ENCODE measurements around the gene CDHR4.
"Not testable (repeated sequence)": the region's sequence is repeated elsewhere in the genome, so short reads cannot be mapped to it uniquely, and the experiment has no call there.

CDHR4 gene

DNA sequence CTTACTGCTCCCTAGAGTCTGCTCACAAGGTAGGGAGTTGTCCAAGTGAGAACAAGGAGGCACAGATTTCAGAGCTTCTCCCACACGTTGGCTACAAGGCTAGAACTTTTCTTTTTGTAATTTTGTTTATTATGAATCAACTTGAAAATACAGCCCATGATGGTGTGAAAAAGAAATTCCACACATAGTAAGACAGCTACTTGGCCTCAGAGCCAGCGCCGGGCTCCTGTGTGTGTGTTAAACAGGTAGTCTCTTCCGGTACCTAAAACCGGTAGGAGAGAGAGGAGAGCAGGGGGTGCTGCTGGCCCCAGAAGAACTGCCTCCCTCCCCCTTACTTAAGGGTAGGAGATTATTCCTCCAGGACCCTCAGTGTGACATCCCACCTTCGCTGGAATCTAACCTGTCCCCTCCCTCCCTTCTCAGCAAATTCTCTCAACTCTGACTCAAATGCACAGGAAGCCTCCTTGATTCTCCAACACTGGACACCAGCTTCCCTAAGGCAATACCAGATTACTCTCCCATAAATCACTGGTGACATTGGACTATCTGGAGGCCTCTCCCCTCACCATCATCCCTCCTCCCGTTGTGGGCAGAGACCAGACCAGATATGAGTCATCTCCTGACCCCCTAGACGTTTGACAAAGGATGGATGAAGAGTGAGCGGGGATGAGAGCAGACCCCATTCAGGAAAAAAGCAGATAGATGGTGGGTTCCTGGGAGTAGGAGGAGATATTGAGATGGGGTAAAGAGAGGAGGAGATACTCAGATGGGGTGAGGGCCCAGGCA lies 8.9 kb downstream of the CDHR4 start:
- no peaks in the 10 kb centered on the region for H3K9me3 ChIP-seq (ENCODE audit: control insufficient read depth in 5 of 5, low read length in 5 of 5)
- no peak overlapping the region for H3K9ac ChIP-seq (ENCODE audit: low read length in 5 of 5)
- H3K27ac ChIP-seq (ENCODE audit: low read depth, low read length), result no peak overlapping the region
- no peaks in the 10 kb centered on the region for H3K27me3 ChIP-seq (ENCODE audit: control insufficient read depth in 5 of 5, insufficient read depth in 4 of 5, low read length in 5 of 5)
- H3K4me3 ChIP-seq (ENCODE audit: low read depth in 1 of 5, low read length in 5 of 5), result no peak overlapping the region
- H3K36me3 ChIP-seq (ENCODE audit: control insufficient read depth in 5 of 5, insufficient read depth in 5 of 5, low read length in 5 of 5), result no peaks in the 10 kb centered on the region
- H3K4me1 ChIP-seq (ENCODE audit: control insufficient read depth in 5 of 5, insufficient read depth in 5 of 5, low read length in 5 of 5), result peaks cover 0 to 12% (median 8%) of the 10 kb centered on the region in 5 donors

GRCh38 chr3:49788056-49788455 lies 11.6 kb downstream of the CDHR4 start:
- Histone ChIP-seq H3K36me3 (ENCODE audit: control insufficient read depth in 5 of 5, insufficient read depth in 5 of 5, low read length in 5 of 5) (peaks cover 0 to under 1% (median 0%) of the 10 kb centered on the region in 5 donors), H3K9me3 (ENCODE audit: control insufficient read depth in 5 of 5, low read length in 5 of 5) (no peaks in the 10 kb centered on the region), H3K4me1 (ENCODE audit: control insufficient read depth in 5 of 5, insufficient read depth in 5 of 5, low read length in 5 of 5) (peaks cover 0 to 31% (median 23%) of the 10 kb centered on the region in 5 donors), H3K27ac (ENCODE audit: low read depth, low read length) (no peak overlapping the region), H3K9ac (ENCODE audit: low read length in 5 of 5) (no peak overlapping the region), H3K27me3 (ENCODE audit: control insufficient read depth in 5 of 5, insufficient read depth in 4 of 5, low read length in 5 of 5) (no peaks in the 10 kb centered on the region), H3K4me3 (ENCODE audit: low read depth in 1 of 5, low read length in 5 of 5) (no peak overlapping the region)

DNA sequence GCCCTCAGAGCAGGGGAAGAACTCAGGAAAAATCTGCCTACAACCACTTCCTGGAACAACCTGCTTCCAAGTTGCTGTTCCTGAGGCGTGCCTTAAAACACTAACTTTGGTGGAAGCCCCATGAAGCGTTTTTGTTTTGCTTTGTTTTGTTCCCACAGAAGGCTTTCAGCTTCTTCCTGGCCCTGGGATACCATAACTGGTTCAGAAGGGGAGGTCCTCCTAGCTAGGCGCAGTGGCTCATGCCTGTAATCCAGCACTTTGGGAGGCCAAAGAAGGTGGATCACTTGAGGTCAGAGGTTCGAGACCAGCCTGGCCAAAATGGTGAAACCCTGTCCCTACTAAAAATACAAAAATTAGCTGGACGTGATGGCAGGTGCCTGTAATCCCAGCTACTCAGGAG lies 12.1 kb downstream of the CDHR4 start:
- peak overlapping the region; percentile 94 for H3K27ac ChIP-seq (ENCODE audit: low read depth, low read length)
- peaks cover 0 to 31% (median 23%) of the 10 kb centered on the region in 5 donors for H3K4me1 ChIP-seq (ENCODE audit: control insufficient read depth in 5 of 5, insufficient read depth in 5 of 5, low read length in 5 of 5)
- no peaks in the 10 kb centered on the region for H3K27me3 ChIP-seq (ENCODE audit: control insufficient read depth in 5 of 5, insufficient read depth in 4 of 5, low read length in 5 of 5)
- no peak overlapping the region for H3K9ac ChIP-seq (ENCODE audit: low read length in 5 of 5)
- H3K9me3 ChIP-seq (ENCODE audit: control insufficient read depth in 5 of 5, low read length in 5 of 5), result no peaks in the 10 kb centered on the region
- H3K36me3 ChIP-seq (ENCODE audit: control insufficient read depth in 5 of 5, insufficient read depth in 5 of 5, low read length in 5 of 5), result peaks cover 0 to 2% (median 0%) of the 10 kb centered on the region in 5 donors
- H3K4me3 ChIP-seq (ENCODE audit: low read depth in 1 of 5, low read length in 5 of 5), result no peak overlapping the region

DNA sequence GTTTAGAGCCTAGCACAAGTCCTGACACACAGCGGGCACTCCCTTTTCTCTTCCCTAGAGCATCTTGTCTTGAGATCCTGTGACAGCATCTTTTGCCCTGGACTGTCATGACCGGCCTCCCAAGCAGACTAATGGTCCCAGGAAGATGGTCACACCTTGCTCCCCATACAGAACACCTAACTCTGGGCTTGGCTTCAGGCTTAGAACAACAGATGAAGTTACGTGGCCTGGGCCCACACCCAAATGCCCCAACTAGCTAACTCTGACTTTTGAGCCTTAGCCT lies 12.6 kb downstream of the CDHR4 start:
- Histone ChIP-seq H3K9me3 (ENCODE audit: control insufficient read depth in 5 of 5, low read length in 5 of 5) (no peaks in the 10 kb centered on the region), H3K36me3 (ENCODE audit: control insufficient read depth in 5 of 5, insufficient read depth in 5 of 5, low read length in 5 of 5) (peaks cover 0 to 2% (median 0%) of the 10 kb centered on the region in 5 donors), H3K27ac (ENCODE audit: low read depth, low read length) (peak overlapping the region; percentile 94), H3K9ac (ENCODE audit: low read length in 5 of 5) (peak overlapping the region in 4 of 5 donors; percentile 83 to 87 (median 83)), H3K4me1 (ENCODE audit: control insufficient read depth in 5 of 5, insufficient read depth in 5 of 5, low read length in 5 of 5) (peaks cover 0 to 31% (median 23%) of the 10 kb centered on the region in 5 donors), H3K4me3 (ENCODE audit: low read depth in 1 of 5, low read length in 5 of 5) (peak overlapping the region; percentile 18 to 94 (median 76)), H3K27me3 (ENCODE audit: control insufficient read depth in 5 of 5, insufficient read depth in 4 of 5, low read length in 5 of 5) (no peaks in the 10 kb centered on the region)

GRCh38 chr3:49786357-49787181 lies 13.1 kb downstream of the CDHR4 start, which contains the start of gene IP6K1:
TSS of gene IP6K1 (minus strand) at chr3:49786542. CDS start at chr3:49748040, 38,502 bp downstream.
- no peaks in the 10 kb centered on the region for H3K9me3 ChIP-seq (ENCODE audit: control insufficient read depth in 5 of 5, low read length in 5 of 5)
- H3K4me3 ChIP-seq (ENCODE audit: low read depth in 1 of 5, low read length in 5 of 5), result peak within 1 kb of the TSS; percentile 86 to 97 (median 92)
- peaks cover under 1 to 3% (median 1%) of the 10 kb centered on the region in 5 donors for H3K36me3 ChIP-seq (ENCODE audit: control insufficient read depth in 5 of 5, insufficient read depth in 5 of 5, low read length in 5 of 5)
- H3K27ac ChIP-seq (ENCODE audit: low read depth, low read length), result peak within 1 kb of the TSS; percentile 94
- no peaks in the 10 kb centered on the region for H3K27me3 ChIP-seq (ENCODE audit: control insufficient read depth in 5 of 5, insufficient read depth in 4 of 5, low read length in 5 of 5)
- peak within 1 kb of the TSS; percentile 83 to 95 (median 89) for H3K9ac ChIP-seq (ENCODE audit: low read length in 5 of 5)
- peaks cover 0 to 32% (median 23%) of the 10 kb centered on the region in 5 donors for H3K4me1 ChIP-seq (ENCODE audit: control insufficient read depth in 5 of 5, insufficient read depth in 5 of 5, low read length in 5 of 5)

- Histone ChIP-seq H3K4me3 (ENCODE audit: low read depth in 1 of 5, low read length in 5 of 5) (peak overlapping the region; percentile 86 to 97 (median 92)), H3K4me1 (ENCODE audit: control insufficient read depth in 5 of 5, insufficient read depth in 5 of 5, low read length in 5 of 5) (peaks cover 0 to 40% (median 28%) of the 10 kb centered on the region in 5 donors), H3K27ac (ENCODE audit: low read depth, low read length) (peak overlapping the region; percentile 94), H3K27me3 (ENCODE audit: control insufficient read depth in 5 of 5, insufficient read depth in 4 of 5, low read length in 5 of 5) (no peaks in the 10 kb centered on the region), H3K9ac (ENCODE audit: low read length in 5 of 5) (peak overlapping the region; percentile 83 to 95 (median 89)), H3K36me3 (ENCODE audit: control insufficient read depth in 5 of 5, insufficient read depth in 5 of 5, low read length in 5 of 5) (peaks cover 3 to 7% (median 6%) of the 10 kb centered on the region in 5 donors), H3K9me3 (ENCODE audit: control insufficient read depth in 5 of 5, low read length in 5 of 5) (no peaks in the 10 kb centered on the region)
These were observed 13.9 kb downstream of the CDHR4 start for GRCh38 chr3:49785565-49786356.

DNA sequence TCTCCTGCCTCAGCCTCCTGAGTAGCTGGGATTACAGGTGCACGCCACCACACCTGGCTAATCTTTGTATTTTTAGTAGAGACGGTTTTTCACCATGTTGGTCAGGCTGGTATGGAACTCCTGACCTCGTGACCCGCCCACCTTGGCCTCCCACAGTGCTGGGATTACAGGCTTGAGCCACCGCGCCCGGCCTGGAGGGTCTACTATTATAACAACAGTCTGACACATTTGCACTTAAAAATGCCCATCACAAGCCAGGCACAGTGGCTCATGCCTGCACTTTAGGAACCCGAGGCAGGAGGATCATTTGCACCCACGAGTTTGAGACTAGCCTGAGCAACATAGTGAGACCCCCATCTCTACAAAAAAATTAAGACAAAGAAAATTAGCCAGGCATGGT lies 17.4 kb downstream of the CDHR4 start:
- H3K9me3 ChIP-seq (ENCODE audit: control insufficient read depth in 5 of 5, low read length in 5 of 5); H3K4me3 ChIP-seq (ENCODE audit: low read depth in 1 of 5, low read length in 5 of 5); H3K27ac ChIP-seq (ENCODE audit: low read depth, low read length); H3K27me3 ChIP-seq (ENCODE audit: control insufficient read depth in 5 of 5, insufficient read depth in 4 of 5, low read length in 5 of 5); H3K9ac ChIP-seq (ENCODE audit: low read length in 5 of 5): not testable (repeated sequence)
- Histone ChIP-seq H3K36me3 (ENCODE audit: control insufficient read depth in 5 of 5, insufficient read depth in 5 of 5, low read length in 5 of 5) (peaks cover 6 to 14% (median 9%) of the 10 kb centered on the region in 5 donors), H3K4me1 (ENCODE audit: control insufficient read depth in 5 of 5, insufficient read depth in 5 of 5, low read length in 5 of 5) (peaks cover 0 to 46% (median 33%) of the 10 kb centered on the region in 5 donors)

- H3K4me1 ChIP-seq (ENCODE audit: control insufficient read depth in 5 of 5, insufficient read depth in 5 of 5, low read length in 5 of 5), result peaks cover 0 to 39% (median 26%) of the 10 kb centered on the region in 5 donors
- H3K9ac ChIP-seq (ENCODE audit: low read length in 5 of 5), result no peak overlapping the region
- peaks cover 6 to 20% (median 12%) of the 10 kb centered on the region in 5 donors for H3K36me3 ChIP-seq (ENCODE audit: control insufficient read depth in 5 of 5, insufficient read depth in 5 of 5, low read length in 5 of 5)
- H3K4me3 ChIP-seq (ENCODE audit: low read depth in 1 of 5, low read length in 5 of 5), result no peak overlapping the region
- H3K27ac ChIP-seq (ENCODE audit: low read depth, low read length), result no peak overlapping the region
- H3K27me3 ChIP-seq (ENCODE audit: control insufficient read depth in 5 of 5, insufficient read depth in 4 of 5, low read length in 5 of 5), result no peaks in the 10 kb centered on the region
- H3K9me3 ChIP-seq (ENCODE audit: control insufficient read depth in 5 of 5, low read length in 5 of 5), result no peaks in the 10 kb centered on the region
These were observed 18.1 kb downstream of the CDHR4 start for GRCh38 chr3:49781415-49782199.

- Histone ChIP-seq H3K9ac (ENCODE audit: low read length in 5 of 5) (peak overlapping the region in 2 of 5 donors; percentile 35 to 59), H3K4me1 (ENCODE audit: control insufficient read depth in 5 of 5, insufficient read depth in 5 of 5, low read length in 5 of 5) (peaks cover 0 to 37% (median 26%) of the 10 kb centered on the region in 5 donors), H3K36me3 (ENCODE audit: control insufficient read depth in 5 of 5, insufficient read depth in 5 of 5, low read length in 5 of 5) (peaks cover 6 to 20% (median 12%) of the 10 kb centered on the region in 5 donors)
- not testable (repeated sequence) for H3K9me3 ChIP-seq (ENCODE audit: control insufficient read depth in 5 of 5, low read length in 5 of 5); H3K27ac ChIP-seq (ENCODE audit: low read depth, low read length); H3K4me3 ChIP-seq (ENCODE audit: low read depth in 1 of 5, low read length in 5 of 5); H3K27me3 ChIP-seq (ENCODE audit: control insufficient read depth in 5 of 5, insufficient read depth in 4 of 5, low read length in 5 of 5)
These were observed 18.7 kb downstream of the CDHR4 start for GRCh38 chr3:49780975-49781365.
